ENCODE measurements around the gene SCARF1.

Gene SCARF1

GRCh38 chr17:1597861-1598342 lies 47.6 kb downstream of the SCARF1 start:
- DNase-seq: no peak

- DNase-seq: no peak
These were observed 52.0 kb downstream of the SCARF1 start for GRCh38 chr17:1593630-1593931.

- no peak for DNase-seq
These were observed 52.5 kb downstream of the SCARF1 start for GRCh38 chr17:1592751-1593629.

- no peak for DNase-seq
These were observed 54.0 kb downstream of the SCARF1 start for GRCh38 chr17:1591474-1592090.

- no peak for DNase-seq
These were observed 54.6 kb downstream of the SCARF1 start for GRCh38 chr17:1590747-1591473.

- DNase-seq: no peak
These were observed 55.3 kb downstream of the SCARF1 start for GRCh38 chr17:1590029-1590746.

- no peak for DNase-seq
These were observed 56.5 kb downstream of the SCARF1 start for GRCh38 chr17:1588821-1589585.

GRCh38 chr17:1584167-1584566 lies 61.4 kb downstream of the SCARF1 start:
- DNase-seq: no peak

Data from activated T-cell treated with anti-CD3 and anti-CD28 coated beads, Interleukin-2, amount 50 U/mL, for 1 hour (primary cell).